ENCODE results near the gene CYP1A2. TPM values are rescaled to one million over a fixed set of nuclear protein-coding genes. Genes with fewer than 3 reads are reported as not detected.

Gene CYP1A2
- total RNA-seq, 1 experiment from 2014 or later: 0.23 TPM

- Histone ChIP-seq H3K36me3 (peaks cover 67% of the 10 kb centered on the region), H3K27me3 (no peaks in the 10 kb centered on the region), H3K9me3 (no peaks in the 10 kb centered on the region), H3K4me3 (no peak overlapping the region)
- peak; percentile 89 for DNase-seq
These were observed 41.7 kb downstream of the CYP1A2 start for GRCh38 chr15:74790080-74790916.

- DNase-seq: no peak
- Histone ChIP-seq H3K4me3 (no peak overlapping the region), H3K27me3 (no peaks in the 10 kb centered on the region), H3K36me3 (peaks cover 63% of the 10 kb centered on the region), H3K9me3 (no peaks in the 10 kb centered on the region)
These were observed 42.4 kb downstream of the CYP1A2 start for GRCh38 chr15:74791007-74791406.

- no peak for DNase-seq
- H3K27me3 ChIP-seq: no peaks in the 10 kb centered on the region
- no peaks in the 10 kb centered on the region for H3K9me3 ChIP-seq
- H3K36me3 ChIP-seq: peaks cover 56% of the 10 kb centered on the region
- H3K4me3 ChIP-seq: no peak overlapping the region
These were observed 43.0 kb downstream of the CYP1A2 start for GRCh38 chr15:74791667-74792066.

- Histone ChIP-seq H3K4me3 (no peak overlapping the region), H3K27me3 (no peaks in the 10 kb centered on the region), H3K36me3 (peaks cover 52% of the 10 kb centered on the region), H3K9me3 (no peaks in the 10 kb centered on the region)
- no peak for DNase-seq
These were observed 43.8 kb downstream of the CYP1A2 start for GRCh38 chr15:74792227-74793016.

- Histone ChIP-seq H3K4me3 (no peak overlapping the region), H3K36me3 (peaks cover 48% of the 10 kb centered on the region)
- DNase-seq: peak; percentile 50
These were observed 44.7 kb downstream of the CYP1A2 start for GRCh38 chr15:74793135-74794028.

GRCh38 chr15:74794248-74794969 is 45.8 kb downstream of the CYP1A2 start:
- Histone ChIP-seq H3K9me3 (no peaks in the 10 kb centered on the region), H3K27me3 (no peaks in the 10 kb centered on the region), H3K36me3 (peaks cover 43% of the 10 kb centered on the region), H3K4me3 (no peak overlapping the region)
- DNase-seq: no peak

More at GRCh38 chr15:74793135-74794028, 44.7 kb downstream of the CYP1A2 start:
- Histone ChIP-seq H3K9me3 (no peaks in the 10 kb centered on the region), H3K27me3 (no peaks in the 10 kb centered on the region)

- Histone ChIP-seq H3K9me3 (no peaks in the 10 kb centered on the region), H3K4me3 (no peak overlapping the region), H3K27me3 (no peaks in the 10 kb centered on the region), H3K36me3 (peaks cover 44% of the 10 kb centered on the region)
- DNase-seq: no peak
These were observed 46.3 kb downstream of the CYP1A2 start for GRCh38 chr15:74794970-74795349.

GRCh38 chr15:74795966-74796625 is 47.5 kb downstream of the CYP1A2 start:
- no peak for DNase-seq
- Histone ChIP-seq H3K9me3 (no peaks in the 10 kb centered on the region), H3K4me3 (no peak overlapping the region), H3K36me3 (peaks cover 51% of the 10 kb centered on the region), H3K27me3 (no peaks in the 10 kb centered on the region)

GRCh38 chr15:74798388-74799254 is 50.0 kb downstream of the CYP1A2 start:
- Histone ChIP-seq H3K9me3 (no peaks in the 10 kb centered on the region), H3K36me3 (peaks cover 57% of the 10 kb centered on the region), H3K4me3 (no peak overlapping the region), H3K27me3 (no peaks in the 10 kb centered on the region)
- DNase-seq: no peak

- peaks cover 63% of the 10 kb centered on the region for H3K36me3 ChIP-seq
- DNase-seq: no peak
- H3K4me3 ChIP-seq: no peak overlapping the region
- no peaks in the 10 kb centered on the region for H3K9me3 ChIP-seq
- no peaks in the 10 kb centered on the region for H3K27me3 ChIP-seq
These were observed 50.7 kb downstream of the CYP1A2 start for GRCh38 chr15:74799255-74799855.

- peaks cover 61% of the 10 kb centered on the region for H3K36me3 ChIP-seq
- H3K27me3 ChIP-seq: no peaks in the 10 kb centered on the region
- no peak overlapping the region for H3K4me3 ChIP-seq
- no peaks in the 10 kb centered on the region for H3K9me3 ChIP-seq
- DNase-seq: peak; percentile 55
These were observed 51.4 kb downstream of the CYP1A2 start for GRCh38 chr15:74799856-74800558.

GRCh38 chr15:74800559-74801094 is 52.0 kb downstream of the CYP1A2 start:
- peaks cover 63% of the 10 kb centered on the region for H3K36me3 ChIP-seq
- no peak for DNase-seq
- no peaks in the 10 kb centered on the region for H3K27me3 ChIP-seq
- H3K9me3 ChIP-seq: no peaks in the 10 kb centered on the region
- no peak overlapping the region for H3K4me3 ChIP-seq

GRCh38 chr15:74801311-74801997 is 52.8 kb downstream of the CYP1A2 start:
- DNase-seq: no peak
- Histone ChIP-seq H3K27me3 (no peaks in the 10 kb centered on the region), H3K4me3 (no peak overlapping the region), H3K36me3 (peaks cover 63% of the 10 kb centered on the region), H3K9me3 (no peaks in the 10 kb centered on the region)

Measured in MG63 (cell line).